Prostate gland (tissue), 2 donors: ENCODE data around the gene ABHD16A. TPM values are rescaled to one million over a fixed set of nuclear protein-coding genes. Genes with fewer than 3 reads are reported as not detected.

Experiments used
- DNase-seq: peaks from one replicate; pipeline ENCODE4 v3.0.0-alpha.2; 2019; ENCODE audit warnings: low spot score
- H3K27ac ChIP-seq, 2 donors: fragments of 200-600 bp; sonication (generic); 2 replicates each; pipeline ENCODE4 v1.5.1; 2017 to 2019
- H3K27me3 ChIP-seq: fragments of 200-600 bp; sonication (generic); replicated peaks from 2 replicates; pipeline ENCODE4 v1.5.1; 2019; ENCODE audit not compliant: insufficient read depth
- H3K36me3 ChIP-seq, 2 donors: fragments of 200-600 bp; sonication (generic); 1 replicate in 1 of 2; 2 replicates in 1 of 2; pipeline versions ENCODE4 v1.5.1 to v1.8.1; 2017 to 2019
- H3K4me1 ChIP-seq: fragments of 200-600 bp; sonication (generic); replicated peaks from 2 replicates; pipeline ENCODE4 v1.5.1; 2019
- H3K4me3 ChIP-seq, 2 donors: fragments of 200-600 bp; sonication (generic); 2 replicates each; pipeline ENCODE4 v1.5.1; 2017 to 2019
- H3K9me3 ChIP-seq: fragments of 200-600 bp; sonication (generic); 2 replicates; pipeline ENCODE4 v1.5.1; 2017
- CTCF ChIP-seq, 4 experiments: fragments of 200-600 bp in 2 of 4; fragments of 450-650 bp in 2 of 4; sonication (generic) in 2 of 4; IDR thresholded peaks; 1 replicate in 3 of 4; 2 replicates in 1 of 4; pipeline ENCODE4 v1.5.1; 2016 to 2019; ENCODE audit warnings: antibody characterized with exemption in 4 of 4, mild to moderate bottlenecking in 2 of 4, moderate library complexity in 2 of 4
- POLR2A ChIP-seq: fragments of 450-650 bp; IDR thresholded peaks from one replicate; pipeline ENCODE4 v1.6.1; 2016; ENCODE audit warnings: antibody characterized with exemption, mild to moderate bottlenecking
- POLR2AphosphoS5 ChIP-seq: sonication (generic); formaldehyde crosslinking; IDR thresholded peaks from one replicate; pipeline ENCODE4 v1.6.1; 2017; ENCODE audit warnings: antibody characterized with exemption
- WGBS: methylation state at CpG from one replicate; pipeline ENCODE4 v1.1.5; 2018; 5-methylcytosine and 5-hydroxymethylcytosine counted together
- intact Hi-C: fragments of 100-400 bp; cut with DNase I; formaldehyde crosslinking; loops from one replicate; pipeline ENCODE4 v1.14.2; 2022
- total RNA-seq, 2 donors: library from RNA; depleted of rRNA; stranded (reverse); fragments of >200 nt; gene quantifications; one replicate each; pipeline ENCODE4 v1.1.0, GENCODE V29; 2016

ABHD16A gene
- total RNA-seq, 2 donors from 2014 or later: 78.1 to 83.6 TPM

GRCh38 chr6:31723245-31723979 is 20.3 kb upstream of the ABHD16A start, which contains the start of gene MPIG6B:
Gene MPIG6B (plus strand): TSS chr6:31723373. CDS start chr6:31723384, 11 bp downstream.
- H3K36me3 ChIP-seq: no peaks in the 10 kb centered on the region
- intact Hi-C loops: no loop called here
- WGBS: 83% methylated on average over 46 of the region's 46 CpGs
- no peaks in the 10 kb centered on the region for H3K9me3 ChIP-seq
- H3K4me3 ChIP-seq: no peak within 1 kb of the TSS
- H3K27ac ChIP-seq: no peak within 1 kb of the TSS
- DNase-seq: no peak
- peaks cover 4% of the 10 kb centered on the region for H3K4me1 ChIP-seq
- no peak for TF ChIP-seq POLR2A
- TF ChIP-seq CTCF (IDR thresholded peaks at IDR 0.05): no peak
- no peaks in the 10 kb centered on the region for H3K27me3 ChIP-seq

GRCh38 chr6:31722173-31722572 is 19.0 kb upstream of the ABHD16A start:
- no peak for DNase-seq
- WGBS: 93% methylated on average over 3 of the region's 3 CpGs
- H3K4me1 ChIP-seq: peaks cover 7% of the 10 kb centered on the region
- H3K27ac ChIP-seq: no peak overlapping the region
- no peak overlapping the region for H3K4me3 ChIP-seq
- no peaks in the 10 kb centered on the region for H3K27me3 ChIP-seq
- intact Hi-C loops: no loop called here
- no peaks in the 10 kb centered on the region for H3K9me3 ChIP-seq
- no peaks in the 10 kb centered on the region for H3K36me3 ChIP-seq
- no peak for TF ChIP-seq POLR2AphosphoS5
- TF ChIP-seq CTCF (IDR thresholded peaks at IDR 0.05): no peak
- TF ChIP-seq POLR2A: no peak

GRCh38 chr6:31721351-31722020 is 18.4 kb upstream of the ABHD16A start, which contains the start of gene LY6G6C:
Gene LY6G6C (minus strand): TSS chr6:31721746. CDS start chr6:31721679, 67 bp downstream.
- intact Hi-C loops: no loop called here
- WGBS: 93% methylated on average over 4 of the region's 4 CpGs
- H3K4me3 ChIP-seq: no peak within 1 kb of the TSS
- no peaks in the 10 kb centered on the region for H3K27me3 ChIP-seq
- H3K9me3 ChIP-seq: no peaks in the 10 kb centered on the region
- no peak for DNase-seq
- peaks cover 7% of the 10 kb centered on the region for H3K4me1 ChIP-seq
- TF ChIP-seq POLR2A (no peak), POLR2AphosphoS5 (no peak), CTCF (IDR thresholded peaks at IDR 0.05) (no peak)
- H3K27ac ChIP-seq: no peak within 1 kb of the TSS
- H3K36me3 ChIP-seq: no peaks in the 10 kb centered on the region

GRCh38 chr6:31720196-31720770 is 17.2 kb upstream of the ABHD16A start:
- Histone ChIP-seq H3K36me3 (no peaks in the 10 kb centered on the region), H3K27me3 (no peaks in the 10 kb centered on the region), H3K27ac (no peak overlapping the region), H3K4me1 (peaks cover 11% of the 10 kb centered on the region), H3K4me3 (no peak overlapping the region), H3K9me3 (no peaks in the 10 kb centered on the region)
- no peak for DNase-seq
- intact Hi-C loops: no loop called here
- 65% methylated on average over 5 of the region's 5 CpGs for WGBS
- TF ChIP-seq POLR2A (no peak), CTCF (IDR thresholded peaks at IDR 0.05) (no peak)
